AG04450 (cell line): Measurements from ENCODE around the gene UQCR10. TPM values are rescaled to one million over a fixed set of nuclear protein-coding genes. Genes with fewer than 3 reads are reported as not detected.

ENCODE experiments used
- CTCF ChIA-PET: fragments of 300-600, 350-600 bp; formaldehyde crosslinking; extraction: SDS; loops from one replicate; lab custom pipeline; 2022; ENCODE audit warnings: antibody characterized with exemption, inconsistent platforms; lab: Charles Lee
- POLR2A ChIA-PET: fragments of 350-600 bp; formaldehyde crosslinking; extraction: SDS; loops from one replicate; lab custom pipeline; 2021; ENCODE audit warnings: antibody characterized with exemption, inconsistent platforms; lab: Yijun Ruan, JAX
- DNase-seq: peaks from one replicate; pipeline ENCODE4 v3.0.0-alpha.2; 2011; ENCODE audit warnings: low read depth, low spot score
- H3K27ac ChIP-seq: one replicate; pipeline ENCODE4 v1.5.1; 2012; ENCODE audit warnings: low read depth, low read length, control low read depth
- H3K27me3 ChIP-seq: one replicate; pipeline ENCODE4 v1.6.0; 2012; ENCODE audit warnings: low read length; ENCODE audit not compliant: control insufficient read depth, insufficient read depth
- H3K4me3 ChIP-seq: 2 replicates; pipeline ENCODE4 v1.5.1; 2011; ENCODE audit warnings: mild to moderate bottlenecking, low read depth, low read length, control low read depth
- H3K9me3 ChIP-seq: 2 replicates; pipeline ENCODE4 v1.5.1; 2012; ENCODE audit warnings: low read length; ENCODE audit not compliant: control insufficient read depth, insufficient read depth
- polyA plus RNA-seq: library from polyadenylated mRNA; depleted of rRNA; stranded (reverse); fragments of >200 nt; gene quantifications from 2 replicates; pipeline ENCODE4 v1.2.3, GENCODE V29; 2011; rRNA removed
- small RNA-seq: library from RNA; depleted of rRNA; stranded (forward); fragments of <200 nt; gene quantifications from one replicate; pipeline ENCODE3, GENCODE V24; 2012; ENCODE audit warnings: low read depth; ENCODE audit not compliant: insufficient read length
- TF ChIP-seq, protein P1 (sequence below): IDR thresholded peaks from 2 replicates; pipeline ENCODE4 v1.5.1; 2011; ENCODE audit warnings: low read depth, low read length, control low read depth, inconsistent platforms

Gene UQCR10
- polyA plus RNA-seq, 1 experiment, result 170 TPM

DNA sequence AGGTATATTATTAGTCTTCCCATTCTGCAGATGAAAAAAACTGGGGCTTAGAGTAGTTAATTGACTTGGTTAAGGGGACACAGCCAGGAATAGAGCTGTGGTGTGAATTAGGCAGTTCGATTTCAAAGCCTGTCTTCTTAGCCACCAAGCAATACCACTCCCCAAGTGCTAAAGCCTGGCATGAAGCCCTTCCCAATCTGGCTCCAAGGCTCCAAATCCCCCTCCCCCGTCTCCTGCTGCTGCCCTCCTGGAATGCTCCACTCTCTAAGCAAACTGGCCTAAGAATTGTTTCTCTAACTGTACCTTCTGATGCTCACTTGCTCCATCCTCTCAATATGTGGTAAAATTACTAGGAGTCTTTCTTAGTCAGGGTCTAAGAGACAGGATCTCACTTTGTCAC is 52.3 kb downstream of the UQCR10 start:
- Histone ChIP-seq H3K27me3 (no peaks in the 10 kb centered on the region), H3K9me3 (no peaks in the 10 kb centered on the region), H3K4me3 (no peak overlapping the region), H3K27ac (no peak overlapping the region)
- no peak for DNase-seq
- POLR2A ChIA-PET, result no interaction called here
- CTCF ChIA-PET, result no interaction called here
- TF ChIP-seq, protein P1, sequence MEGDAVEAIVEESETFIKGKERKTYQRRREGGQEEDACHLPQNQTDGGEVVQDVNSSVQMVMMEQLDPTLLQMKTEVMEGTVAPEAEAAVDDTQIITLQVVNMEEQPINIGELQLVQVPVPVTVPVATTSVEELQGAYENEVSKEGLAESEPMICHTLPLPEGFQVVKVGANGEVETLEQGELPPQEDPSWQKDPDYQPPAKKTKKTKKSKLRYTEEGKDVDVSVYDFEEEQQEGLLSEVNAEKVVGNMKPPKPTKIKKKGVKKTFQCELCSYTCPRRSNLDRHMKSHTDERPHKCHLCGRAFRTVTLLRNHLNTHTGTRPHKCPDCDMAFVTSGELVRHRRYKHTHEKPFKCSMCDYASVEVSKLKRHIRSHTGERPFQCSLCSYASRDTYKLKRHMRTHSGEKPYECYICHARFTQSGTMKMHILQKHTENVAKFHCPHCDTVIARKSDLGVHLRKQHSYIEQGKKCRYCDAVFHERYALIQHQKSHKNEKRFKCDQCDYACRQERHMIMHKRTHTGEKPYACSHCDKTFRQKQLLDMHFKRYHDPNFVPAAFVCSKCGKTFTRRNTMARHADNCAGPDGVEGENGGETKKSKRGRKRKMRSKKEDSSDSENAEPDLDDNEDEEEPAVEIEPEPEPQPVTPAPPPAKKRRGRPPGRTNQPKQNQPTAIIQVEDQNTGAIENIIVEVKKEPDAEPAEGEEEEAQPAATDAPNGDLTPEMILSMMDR, result no peak

Small RNA genes within 50 kb of the gene (small RNA-seq; reads per million reads assigned to genes)
- gene RF00019, result not detected

Other genes with a start within 250 kb of the UQCR10 start
- gene THOC5, start 213.6 kb upstream of the UQCR10 start, polyA plus RNA-seq, result 92.0 and 93.7 TPM in 2 replicates
- gene NIPSNAP1, start 186.3 kb upstream of the UQCR10 start, polyA plus RNA-seq, result 84.4 and 89.5 TPM in 2 replicates
- 52.3 and 57.6 TPM in 2 replicates for gene NF2, start 163.7 kb upstream of the UQCR10 start, polyA plus RNA-seq
- gene CABP7, start 47.4 kb upstream of the UQCR10 start, polyA plus RNA-seq, result 0.04 TPM in 1 of 2 replicates, not detected in the other
- gene ZMAT5, start 362 bp upstream of the UQCR10 start, polyA plus RNA-seq, result 16.4 and 24.3 TPM in 2 replicates
- gene ASCC2, start 70.9 kb downstream of the UQCR10 start, polyA plus RNA-seq, result 45.9 and 50.4 TPM in 2 replicates
- gene MTMR3, start 115.8 kb downstream of the UQCR10 start, polyA plus RNA-seq, result 27.8 and 28.8 TPM in 2 replicates